ENCODE measurements around the gene ZNF217.
"Not testable (repeated sequence)": the region's sequence is repeated elsewhere in the genome, so short reads cannot be mapped to it uniquely, and the experiment has no call there.

ZNF217 gene

DNA sequence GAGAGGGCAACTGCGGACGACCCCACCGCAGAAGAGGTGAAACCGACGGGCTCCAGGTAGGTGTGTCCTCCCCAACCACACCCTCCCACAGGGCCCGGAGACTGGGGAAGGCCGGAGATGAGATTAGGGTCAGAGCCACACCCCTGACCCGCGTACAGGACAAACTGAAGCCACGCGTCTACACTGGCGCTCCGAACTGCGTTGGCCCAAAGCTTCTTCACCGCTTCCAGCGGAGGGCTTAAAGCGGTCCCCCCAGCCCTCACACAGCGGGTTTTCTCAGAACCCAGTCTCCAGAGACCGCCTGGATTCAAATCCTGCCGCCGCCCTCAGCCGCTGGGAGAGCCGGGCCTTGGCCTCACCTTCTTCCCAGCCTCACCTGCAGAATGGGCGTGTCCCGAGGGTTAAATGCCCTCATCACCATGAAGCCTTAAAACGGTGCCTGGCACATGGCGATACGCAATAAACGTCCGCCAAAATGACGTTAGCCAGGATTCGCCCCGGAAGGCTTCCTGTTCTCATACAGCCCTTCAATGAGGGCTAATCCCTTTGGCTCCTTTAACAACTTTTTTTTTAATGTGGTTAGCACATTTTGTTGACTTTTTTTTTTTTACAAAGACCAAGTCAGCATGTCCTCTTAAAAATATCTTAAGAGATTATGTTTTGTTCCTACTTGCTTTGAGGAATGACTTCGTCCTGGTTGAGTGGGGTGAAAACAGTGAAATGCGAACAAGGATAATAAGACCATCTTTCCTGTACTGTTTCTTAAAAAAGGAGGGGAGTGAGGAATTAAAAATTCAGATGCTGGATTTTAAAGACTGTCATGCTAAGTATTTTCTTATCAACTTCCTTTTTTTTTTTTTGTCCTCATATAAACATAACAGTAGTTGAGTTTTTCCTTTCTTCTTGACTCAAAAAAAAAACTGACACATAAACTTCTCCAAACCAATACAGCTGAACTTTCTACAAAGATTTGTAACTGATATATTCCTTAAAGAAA, 15.1 kb upstream of the ZNF217 start:
- peak overlapping the region; percentile 87 for H3K4me3 Mint-ChIP-seq
- no peaks in the 10 kb centered on the region for H3K9me3 Mint-ChIP-seq

DNA sequence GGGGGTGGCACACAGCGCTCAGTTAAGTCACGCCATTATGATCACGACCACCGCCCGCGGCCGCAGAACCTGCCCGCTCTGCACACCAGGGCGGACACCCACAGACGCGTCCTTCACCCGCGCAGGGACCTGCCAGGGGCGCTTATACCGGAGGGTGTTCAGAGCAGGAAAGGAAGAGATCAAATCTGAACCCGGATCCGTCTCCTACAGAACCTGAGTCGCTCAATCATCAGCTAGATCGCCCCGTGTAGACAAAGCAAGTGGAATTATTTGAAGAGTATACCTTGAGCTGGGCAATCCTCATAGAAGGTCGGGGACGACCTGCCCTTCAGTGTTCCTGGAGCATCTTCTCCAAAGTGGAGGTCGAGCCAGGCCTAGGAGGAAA, 14.4 kb upstream of the ZNF217 start:
- Mint-ChIP-seq H3K36me3 (ENCODE audit: low read depth) (peaks cover 6% of the 10 kb centered on the region), H3K9me3 (no peaks in the 10 kb centered on the region), H3K4me3 (peak overlapping the region; percentile 87), H3K4me1 (ENCODE audit: low read depth) (peaks cover 35% of the 10 kb centered on the region), H3K27ac (peak overlapping the region; percentile 98), H3K27me3 (no peaks in the 10 kb centered on the region)

More for the DNA sequence above, 15.1 kb upstream of the ZNF217 start:
- Mint-ChIP-seq H3K27ac (peak overlapping the region; percentile 98), H3K36me3 (ENCODE audit: low read depth) (peaks cover 6% of the 10 kb centered on the region), H3K4me1 (ENCODE audit: low read depth) (peaks cover 39% of the 10 kb centered on the region), H3K27me3 (no peaks in the 10 kb centered on the region)

- H3K27me3 Mint-ChIP-seq = no peaks in the 10 kb centered on the region
- H3K4me3 Mint-ChIP-seq = no peak overlapping the region
- peaks cover 11% of the 10 kb centered on the region for H3K36me3 Mint-ChIP-seq (ENCODE audit: low read depth)
- H3K9me3 Mint-ChIP-seq = no peaks in the 10 kb centered on the region
- H3K27ac Mint-ChIP-seq = no peak overlapping the region
- H3K4me1 Mint-ChIP-seq (ENCODE audit: low read depth) = peaks cover 31% of the 10 kb centered on the region
Observed at GRCh38 chr20:53606364-53606985, 12.8 kb upstream of the ZNF217 start.

DNA sequence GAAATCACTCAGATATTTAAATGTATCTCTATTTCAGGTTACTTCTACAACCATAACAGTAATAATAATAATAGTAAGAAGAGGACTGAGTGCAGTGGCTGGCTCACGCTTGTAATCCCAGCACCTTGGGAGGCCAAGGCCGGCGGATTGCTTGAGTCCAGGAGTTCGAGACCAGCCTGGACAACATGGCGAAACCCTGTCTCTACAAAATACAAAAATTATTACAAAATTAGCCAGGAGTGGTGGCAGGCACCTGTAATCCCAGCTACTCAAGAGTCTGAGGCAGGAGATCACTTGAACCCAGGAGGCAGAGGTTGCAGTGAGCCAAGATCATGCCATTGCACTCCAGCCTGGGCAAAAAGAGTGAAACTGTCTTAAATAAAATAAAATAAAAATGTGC, 11.8 kb upstream of the ZNF217 start:
- peaks cover 25% of the 10 kb centered on the region for H3K4me1 Mint-ChIP-seq (ENCODE audit: low read depth)
- H3K27ac Mint-ChIP-seq, H3K4me3 Mint-ChIP-seq, H3K27me3 Mint-ChIP-seq, H3K9me3 Mint-ChIP-seq: not testable (repeated sequence)
- H3K36me3 Mint-ChIP-seq (ENCODE audit: low read depth) = peaks cover 11% of the 10 kb centered on the region

- H3K27ac Mint-ChIP-seq = peak overlapping the region; percentile 8
- not testable (repeated sequence) for H3K4me3 Mint-ChIP-seq, H3K9me3 Mint-ChIP-seq, H3K27me3 Mint-ChIP-seq
- H3K36me3 Mint-ChIP-seq (ENCODE audit: low read depth) = peaks cover 11% of the 10 kb centered on the region
- H3K4me1 Mint-ChIP-seq (ENCODE audit: low read depth) = peaks cover 20% of the 10 kb centered on the region
Observed at GRCh38 chr20:53604846-53605245, 11.2 kb upstream of the ZNF217 start.

GRCh38 chr20:53602661-53603060, 9.0 kb upstream of the ZNF217 start:
- Mint-ChIP-seq H3K4me1 (ENCODE audit: low read depth) (peaks cover 17% of the 10 kb centered on the region), H3K27me3 (no peaks in the 10 kb centered on the region), H3K36me3 (ENCODE audit: low read depth) (peaks cover 5% of the 10 kb centered on the region), H3K27ac (no peak overlapping the region), H3K9me3 (no peaks in the 10 kb centered on the region), H3K4me3 (no peak overlapping the region)

DNA sequence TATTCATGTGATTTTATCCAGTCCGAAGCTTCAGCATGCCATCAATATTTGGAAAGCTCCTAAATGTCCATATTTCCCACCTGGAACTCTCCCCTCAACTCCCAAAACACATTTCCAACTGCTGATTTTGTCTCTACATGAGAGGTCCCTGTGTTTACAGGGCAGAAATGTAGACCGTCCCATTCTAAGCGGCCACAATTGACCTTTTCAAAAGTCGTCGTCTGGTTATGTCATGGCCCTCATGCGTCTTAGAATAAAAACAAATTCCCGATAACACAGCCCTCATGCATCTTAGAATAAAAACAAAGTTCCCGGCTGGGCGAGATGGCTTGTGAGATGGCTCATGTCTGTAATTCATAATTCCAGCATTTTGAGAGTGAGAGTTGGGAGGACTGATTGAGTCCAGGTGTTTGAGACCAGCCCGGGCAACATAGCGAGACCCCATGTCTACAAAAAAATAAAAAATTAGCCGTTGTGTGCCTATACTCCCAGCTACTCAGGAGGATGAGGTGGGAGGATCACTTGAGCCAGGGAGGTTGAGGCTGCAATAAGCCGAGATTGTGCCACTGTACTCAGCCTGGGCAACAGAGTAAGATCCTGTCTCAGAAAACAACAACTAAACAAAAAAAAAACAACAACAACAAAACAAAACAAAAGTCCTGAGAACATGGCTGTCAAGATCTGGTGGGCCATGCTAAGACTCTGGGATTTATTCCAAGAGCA, 6.4 kb upstream of the ZNF217 start:
- H3K27ac Mint-ChIP-seq = no peak overlapping the region
- no peaks in the 10 kb centered on the region for H3K27me3 Mint-ChIP-seq
- peaks cover 5% of the 10 kb centered on the region for H3K36me3 Mint-ChIP-seq (ENCODE audit: low read depth)
- H3K4me3 Mint-ChIP-seq = no peak overlapping the region
- H3K4me1 Mint-ChIP-seq (ENCODE audit: low read depth) = peaks cover 37% of the 10 kb centered on the region
- H3K9me3 Mint-ChIP-seq = no peaks in the 10 kb centered on the region

DNA sequence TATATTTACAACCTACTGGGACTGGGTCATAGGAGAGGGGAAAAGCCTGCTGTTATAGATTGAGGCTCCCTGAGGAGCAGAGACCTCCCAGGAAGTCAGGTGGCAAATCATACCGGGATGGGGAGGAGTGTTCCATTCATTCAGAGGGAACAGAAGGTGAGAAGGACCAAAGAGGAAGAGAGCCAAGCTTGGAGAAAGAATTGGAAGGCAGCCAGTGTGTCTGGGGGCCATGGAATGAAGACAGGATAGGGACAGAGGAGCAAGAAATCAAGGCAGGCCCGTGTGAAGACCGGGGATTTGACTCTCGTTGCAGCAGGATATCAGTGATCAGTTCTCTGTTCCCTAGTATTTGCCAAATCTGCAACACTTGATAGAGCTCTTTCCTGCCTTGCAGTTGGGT, 5.7 kb upstream of the ZNF217 start:
- H3K27me3 Mint-ChIP-seq = no peaks in the 10 kb centered on the region
- no peak overlapping the region for H3K4me3 Mint-ChIP-seq
- H3K27ac Mint-ChIP-seq = no peak overlapping the region
- no peaks in the 10 kb centered on the region for H3K9me3 Mint-ChIP-seq
- H3K4me1 Mint-ChIP-seq (ENCODE audit: low read depth) = peaks cover 43% of the 10 kb centered on the region
- H3K36me3 Mint-ChIP-seq (ENCODE audit: low read depth) = peaks cover 5% of the 10 kb centered on the region

- Mint-ChIP-seq H3K27ac (no peak overlapping the region), H3K4me3 (no peak overlapping the region), H3K27me3 (no peaks in the 10 kb centered on the region), H3K9me3 (no peaks in the 10 kb centered on the region), H3K36me3 (ENCODE audit: low read depth) (peaks cover 5% of the 10 kb centered on the region), H3K4me1 (ENCODE audit: low read depth) (peaks cover 43% of the 10 kb centered on the region)
Observed at GRCh38 chr20:53599044-53599362, 5.4 kb upstream of the ZNF217 start.

- no peaks in the 10 kb centered on the region for H3K9me3 Mint-ChIP-seq
- H3K36me3 Mint-ChIP-seq (ENCODE audit: low read depth) = peaks cover 5% of the 10 kb centered on the region
- H3K27me3 Mint-ChIP-seq = no peaks in the 10 kb centered on the region
- H3K27ac Mint-ChIP-seq = peak overlapping the region; percentile 33
- no peak overlapping the region for H3K4me3 Mint-ChIP-seq
- H3K4me1 Mint-ChIP-seq (ENCODE audit: low read depth) = peaks cover 43% of the 10 kb centered on the region
Observed at GRCh38 chr20:53598140-53599043, 4.8 kb upstream of the ZNF217 start.

- Mint-ChIP-seq H3K4me3 (no peak overlapping the region), H3K4me1 (ENCODE audit: low read depth) (peaks cover 43% of the 10 kb centered on the region), H3K36me3 (ENCODE audit: low read depth) (peaks cover 5% of the 10 kb centered on the region), H3K27me3 (no peaks in the 10 kb centered on the region), H3K9me3 (no peaks in the 10 kb centered on the region), H3K27ac (no peak overlapping the region)
Observed at GRCh38 chr20:53597521-53598120, 4.0 kb upstream of the ZNF217 start.

DNA sequence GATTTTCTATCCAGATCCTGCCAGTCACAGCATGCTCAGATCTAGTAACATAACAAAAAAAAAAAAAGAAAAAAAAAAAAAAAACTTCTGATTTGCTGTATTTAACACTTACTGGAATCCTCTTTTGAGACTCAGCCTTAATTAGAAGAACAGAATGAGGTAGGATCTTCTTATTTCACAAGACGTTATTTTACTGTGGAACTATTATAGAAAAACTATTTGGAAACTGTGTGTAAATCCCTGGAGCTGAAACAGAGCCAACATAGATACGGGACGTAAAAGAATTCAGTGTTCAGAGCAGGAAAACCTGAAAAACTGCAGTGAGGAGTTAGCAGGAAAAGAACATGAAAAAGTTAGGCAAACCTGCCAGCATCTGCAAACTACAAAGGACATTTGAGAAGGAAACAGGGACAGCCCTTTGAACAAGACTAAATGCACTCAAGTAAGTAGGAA, 3.4 kb upstream of the ZNF217 start:
- Mint-ChIP-seq H3K4me3 (peak overlapping the region; percentile 12), H3K9me3 (no peaks in the 10 kb centered on the region), H3K4me1 (ENCODE audit: low read depth) (peaks cover 43% of the 10 kb centered on the region), H3K27me3 (no peaks in the 10 kb centered on the region), H3K27ac (peak overlapping the region; percentile 17), H3K36me3 (ENCODE audit: low read depth) (no peaks in the 10 kb centered on the region)

DNA sequence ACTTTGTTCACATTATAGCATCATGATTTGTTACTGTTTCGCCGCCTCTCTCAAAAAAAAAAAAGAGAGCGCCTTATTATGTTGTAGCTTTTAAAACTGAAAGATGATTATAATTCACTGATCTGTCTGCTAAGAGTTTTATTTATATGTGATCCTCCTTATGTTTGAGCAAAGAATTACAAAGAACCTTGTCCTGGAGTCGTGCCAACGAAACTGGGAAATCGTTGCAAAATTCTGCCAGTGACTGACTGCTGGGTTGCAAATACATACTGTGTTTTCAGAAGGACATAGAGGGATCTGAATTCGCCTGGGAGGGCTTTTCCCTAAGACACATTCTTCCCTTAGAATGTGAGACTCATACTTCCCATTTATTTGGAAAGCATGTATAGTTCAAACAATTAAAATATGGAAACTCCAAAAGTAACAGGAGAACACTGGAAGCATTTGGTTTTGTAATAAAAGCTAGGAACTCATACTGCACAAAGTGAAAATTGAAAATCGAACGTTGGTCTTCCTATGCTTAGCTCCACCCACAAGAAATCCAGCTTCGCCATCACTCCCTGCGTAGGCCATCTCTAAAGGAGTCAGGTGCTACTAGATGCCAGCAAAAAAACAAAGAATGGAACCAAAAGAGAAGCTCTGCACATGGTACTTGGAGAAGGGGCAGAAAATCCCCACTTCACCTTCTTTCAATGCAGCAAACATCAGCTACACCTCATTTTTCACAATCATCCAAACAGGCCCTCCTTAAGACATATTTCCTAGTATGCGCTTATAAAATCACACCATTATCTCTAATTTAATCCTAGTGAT, 2.8 kb upstream of the ZNF217 start:
- H3K4me1 Mint-ChIP-seq (ENCODE audit: low read depth) = peaks cover 43% of the 10 kb centered on the region
- peak overlapping the region; percentile 83 for H3K27ac Mint-ChIP-seq
- H3K4me3 Mint-ChIP-seq = peak overlapping the region; percentile 80
- not testable (repeated sequence) for H3K27me3 Mint-ChIP-seq; H3K9me3 Mint-ChIP-seq; H3K36me3 Mint-ChIP-seq (ENCODE audit: low read depth)

Measured in stimulated activated naive CD8-positive, alpha-beta T cell treated with anti-CD3 and anti-CD28 coated beads, Interleukin-15, Interleukin-2, amounts not matched to agents 100 ng/mL and 50 ng/mL, for 24 hours (primary cell).